B cell (primary cell): ENCODE data around the gene ATXN3. TPM values are rescaled to one million over a fixed set of nuclear protein-coding genes. Genes with fewer than 3 reads are reported as not detected.
A peak's percentile ranks its signal among the peaks of the same experiment; 100 is the strongest.

Experiments
- ATAC-seq: fragments of 200-7000 bp; cut with Tn5 transposase; one replicate; pipeline ENCODE4 v1.10.0; 2021; ENCODE audit warnings: low read depth, mild to moderate bottlenecking, moderate number of reproducible peaks, moderate library complexity
- CTCF ChIA-PET: fragments of 350-600 bp; sonication (Branson Sonifier 250); formaldehyde crosslinking; loops from one replicate; lab custom pipeline; 2021; ENCODE audit warnings: antibody characterized with exemption, inconsistent platforms; lab: Charles Lee
- POLR2A ChIA-PET: fragments of 350-600 bp; sonication (Branson Sonifier 250); formaldehyde crosslinking; loops from one replicate; lab custom pipeline; 2021; ENCODE audit warnings: antibody characterized with exemption; lab: Charles Lee
- DNase-seq: peaks from one replicate; pipeline ENCODE4 v3.0.0; 2013
- H2AFZ ChIP-seq: 2 replicates; pipeline ENCODE4 v1.6.1; 2012; ENCODE audit warnings: mild to moderate bottlenecking, low read depth, low read length; ENCODE audit not compliant: insufficient read depth, poor library complexity, severe bottlenecking
- H3K27ac ChIP-seq, 2 donors: 1 replicate in 1 of 2; 2 replicates in 1 of 2; pipeline ENCODE4 v1.5.1; 2012 to 2013; ENCODE audit warnings: low read length in 2 of 2, mild to moderate bottlenecking in 2 of 2, moderate library complexity in 1 of 2
- H3K27me3 ChIP-seq, 4 experiments: fragments of 200-600 bp in 1 of 4; sonication (generic) in 1 of 4; replicated peaks in 1 of 4; 1 replicate in 2 of 4; 2 replicates in 2 of 4; pipeline versions ENCODE4 v1.6.1 to v1.7.0; 2013 to 2016; ENCODE audit warnings: low read length in 3 of 4, mild to moderate bottlenecking in 2 of 4, mixed read lengths in 1 of 4, moderate library complexity in 1 of 4; ENCODE audit not compliant: insufficient read depth in 4 of 4, control insufficient read depth in 3 of 4; ENCODE audit errors: control extremely low read depth in 1 of 4
- H3K36me3 ChIP-seq, 2 experiments: replicated peaks in 1 of 2; 1 replicate in 1 of 2; 2 replicates in 1 of 2; pipeline versions ENCODE4 v1.6.1 to v1.7.1; 2013; ENCODE audit warnings: low read length in 1 of 2; ENCODE audit not compliant: insufficient read depth in 2 of 2, control insufficient read depth in 1 of 2; ENCODE audit errors: control extremely low read depth in 1 of 2, extremely low read depth in 1 of 2
- H3K4me1 ChIP-seq, 2 donors: fragments of 200-600 bp in 1 of 2; sonication (generic) in 1 of 2; 1 replicate in 1 of 2; 2 replicates in 1 of 2; pipeline versions ENCODE4 v1.5.1 to v1.6.1; 2013 to 2017; ENCODE audit warnings: low read length in 2 of 2; ENCODE audit not compliant: control insufficient read depth in 2 of 2, insufficient read depth in 2 of 2
- H3K4me2 ChIP-seq: replicated peaks from 2 replicates; pipeline ENCODE3; 2012; ENCODE audit warnings: mild to moderate bottlenecking, low read depth, low read length; ENCODE audit not compliant: poor library complexity, severe bottlenecking
- H3K4me3 ChIP-seq, 5 experiments: fragments of 200-600 bp in 1 of 5; sonication (generic) in 1 of 5; 1 replicate in 3 of 5; 2 replicates in 2 of 5; pipeline versions ENCODE4 v1.5.1 to v1.7.0; 2011 to 2016; ENCODE audit warnings: low read length in 4 of 5, mild to moderate bottlenecking in 4 of 5, low read depth in 2 of 5, control low read depth in 1 of 5, moderate library complexity in 1 of 5; ENCODE audit not compliant: insufficient read depth in 1 of 5; ENCODE audit errors: control extremely low read depth in 1 of 5, extremely low read depth in 1 of 5
- H3K79me2 ChIP-seq: fragments of 200-600 bp; sonication (generic); one replicate; pipeline ENCODE4 v1.6.0; 2016; ENCODE audit warnings: low read length; ENCODE audit not compliant: control insufficient read depth, insufficient read depth
- H3K9ac ChIP-seq: fragments of 200-600 bp; sonication (generic); 2 replicates; pipeline ENCODE4 v1.6.1; 2017; ENCODE audit warnings: mild to moderate bottlenecking, low read length, moderate library complexity
- H3K9me3 ChIP-seq, 3 donors: one replicate each; pipeline versions ENCODE4 v1.6.1 to v1.7.1; 2013; ENCODE audit warnings: low read length in 2 of 3; ENCODE audit not compliant: control insufficient read depth in 2 of 3, insufficient read depth in 1 of 3; ENCODE audit errors: control extremely low read depth in 1 of 3
- H4K20me1 ChIP-seq: 2 replicates; pipeline ENCODE4 v1.6.0; 2012; ENCODE audit warnings: mild to moderate bottlenecking, low read length; ENCODE audit not compliant: insufficient read depth, control insufficient read depth, poor library complexity, severe bottlenecking
- H3K27ac Mint-ChIP-seq: one replicate; pipeline ENCODE4 v1.8.0; 2021; ENCODE audit warnings: mixed read lengths
- H3K27me3 Mint-ChIP-seq: one replicate; pipeline ENCODE4 v1.8.0; 2021; ENCODE audit warnings: mixed read lengths
- H3K4me1 Mint-ChIP-seq: one replicate; pipeline ENCODE4 v1.8.0; 2021; ENCODE audit warnings: mixed read lengths
- H3K4me3 Mint-ChIP-seq: one replicate; pipeline ENCODE4 v1.8.0; 2021; ENCODE audit warnings: mixed read lengths
- H3K9me3 Mint-ChIP-seq: one replicate; pipeline ENCODE4 v1.8.0; 2022; ENCODE audit warnings: mixed read lengths; ENCODE audit not compliant: insufficient read depth
- CTCF ChIP-seq: fragments of 200-600 bp; IDR thresholded peaks from one replicate; pipeline ENCODE4 v1.8.0; 2022; ENCODE audit warnings: antibody characterized with exemption, mild to moderate bottlenecking
- EZH2 ChIP-seq: IDR thresholded peaks from 2 replicates; pipeline ENCODE4 v1.6.1; 2012; ENCODE audit warnings: borderline replicate concordance, low read depth, mild to moderate bottlenecking, moderate library complexity, low read length; ENCODE audit not compliant: insufficient read depth, poor library complexity, severe bottlenecking
- WGBS: methylation state at CpG from one replicate; pipeline ENCODE4 v1.1.5; 2013; ENCODE audit warnings: missing lambda C conversion rate; ENCODE audit not compliant: insufficient coverage; 5-methylcytosine and 5-hydroxymethylcytosine counted together
- intact Hi-C: fragments of 100-400 bp; cut with micrococcal nuclease; formaldehyde crosslinking; loops from one replicate; pipeline ENCODE4 v1.10.0; 2022
- polyA plus RNA-seq: library from polyadenylated mRNA; depleted of rRNA; stranded (reverse); fragments of >200 nt; gene quantifications from 2 replicates; pipeline ENCODE4 v1.2.3, GENCODE V29; 2012
- total RNA-seq, 2 donors: library from RNA; stranded (reverse); fragments of 120-200 nt in 1 of 2; gene quantifications; 1 replicate in 1 of 2; 2 replicates in 1 of 2; pipeline versions ENCODE4 v1.2.3 to v1.2.4, GENCODE V29; 2013 to 2022

Gene ATXN3
- total and polyA plus RNA-seq, 2 donors (not counting 1 experiment from before 2014, with no cell fraction given) = 16.2 to 51.6 TPM

- peak; percentile 89 for ATAC-seq
- TF ChIP-seq CTCF (no peak), EZH2 (no peak)
- Histone ChIP-seq H3K36me3 (peaks cover 0 to 11% of the 10 kb centered on the region in 2 experiments), H4K20me1 (no peaks in the 10 kb centered on the region), H3K4me1 (peaks cover 9 to 29% of the 10 kb centered on the region in 2 donors), H3K4me3 (peak within 1 kb of the TSS; percentile 85 to 99 (median 90)), H3K9me3 (no peaks in the 10 kb centered on the region), H2AFZ (peak within 1 kb of the TSS; percentile 100), H3K4me2 (peak within 1 kb of the TSS; percentile 79), H3K9ac (peak within 1 kb of the TSS; percentile 98), H3K27ac (peak within 1 kb of the TSS; percentile 87 to 96), H3K27me3 (no peaks in the 10 kb centered on the region), H3K79me2 (peaks cover 71% of the 10 kb centered on the region)
- Mint-ChIP-seq H3K27ac (peak within 1 kb of the TSS; percentile 100), H3K9me3 (no peaks in the 10 kb centered on the region), H3K4me1 (peaks cover 38% of the 10 kb centered on the region), H3K27me3 (no peaks in the 10 kb centered on the region), H3K4me3 (peak within 1 kb of the TSS; percentile 97)
- DNase-seq = peak; percentile 94
- intact Hi-C loops = loop anchor here (1.0 to 10.0 kb wide), 4 partner anchors 16 to 670 kb away; partner anchors contain the start of genes ATXN3, GOLGA5 and TRIP11
- POLR2A ChIA-PET = interaction anchor here (0.5 to 2.5 kb wide), 11 partner anchors 10 to 772 kb away, joined by 3 to 25 read pairs (median 3); partner anchors contain the start of genes ATXN3, PPP4R3A and TRIP11
- CTCF ChIA-PET = interaction anchor here (0.6 to 3.0 kb wide), 9 partner anchors 9 to 1085 kb away, joined by 3 to 50 read pairs (median 4); partner anchors contain the start of genes ATXN3, GON7 and UBR7
- 1% methylated on average over 55 of the region's 55 CpGs for WGBS
These were observed 15.4 kb upstream of the ATXN3 start, which contains the start of the genes CPSF2 and NDUFB1 for GRCh38 chr14:92121670-92122350. Gene CPSF2, plus strand, starts transcription at chr14:92121969. Its CDS starts 9,016 bp downstream, at chr14:92130985. Gene NDUFB1, minus strand, starts transcription at chr14:92121706. Its CDS starts 4,069 bp downstream, at chr14:92117637.
